Right hindlimb (tissue), 1 donor: ENCODE results near the gene MICOS13.

Experiments
- DNase-seq: peaks from one replicate; pipeline ENCODE4 v3.0.0-alpha.2; 2018

The MICOS13 gene

GRCh38 chr19:5665781-5666513 lies 14.4 kb downstream of the MICOS13 start:
- DNase-seq = no peak

DNA sequence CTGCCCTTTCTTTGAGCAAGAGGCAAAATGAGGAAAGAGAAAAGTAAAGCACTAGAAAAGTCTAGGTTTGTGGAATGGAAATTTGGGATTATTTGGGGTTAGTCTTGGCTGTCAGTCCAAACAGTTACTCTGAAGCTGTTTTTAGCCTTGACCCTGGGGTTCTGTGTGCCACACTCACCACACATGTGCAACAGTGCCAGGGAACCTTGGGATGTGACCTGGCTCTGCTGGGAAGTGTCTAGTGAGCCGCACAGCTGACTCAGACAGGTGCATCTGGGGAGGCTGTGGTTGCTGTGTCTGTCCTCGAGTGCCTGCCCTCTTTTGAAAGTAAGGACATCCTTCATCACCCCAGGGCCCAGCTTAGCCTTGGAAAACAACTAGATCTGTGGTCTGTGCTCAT lies 15.8 kb downstream of the MICOS13 start:
- no peak for DNase-seq

DNA sequence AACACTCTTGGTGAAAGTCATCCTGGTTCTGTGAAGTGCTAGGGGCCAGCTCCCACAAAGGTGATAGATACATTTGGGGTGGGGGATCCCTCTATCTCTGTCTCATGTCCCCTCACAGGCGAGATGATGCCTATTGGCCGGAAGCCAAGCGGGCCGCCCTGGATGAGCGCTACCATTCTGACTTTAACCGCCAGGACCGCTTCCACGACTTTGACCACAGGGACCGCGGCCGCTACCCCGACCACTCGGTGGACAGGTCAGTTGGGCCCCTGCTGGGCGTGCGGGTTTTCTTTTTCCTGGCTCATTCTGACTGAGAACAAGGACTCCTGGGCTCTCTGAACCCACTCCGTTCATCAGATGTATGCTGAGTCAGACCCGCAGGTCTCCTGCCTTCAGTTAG lies 16.4 kb downstream of the MICOS13 start:
- DNase-seq = no peak

DNA sequence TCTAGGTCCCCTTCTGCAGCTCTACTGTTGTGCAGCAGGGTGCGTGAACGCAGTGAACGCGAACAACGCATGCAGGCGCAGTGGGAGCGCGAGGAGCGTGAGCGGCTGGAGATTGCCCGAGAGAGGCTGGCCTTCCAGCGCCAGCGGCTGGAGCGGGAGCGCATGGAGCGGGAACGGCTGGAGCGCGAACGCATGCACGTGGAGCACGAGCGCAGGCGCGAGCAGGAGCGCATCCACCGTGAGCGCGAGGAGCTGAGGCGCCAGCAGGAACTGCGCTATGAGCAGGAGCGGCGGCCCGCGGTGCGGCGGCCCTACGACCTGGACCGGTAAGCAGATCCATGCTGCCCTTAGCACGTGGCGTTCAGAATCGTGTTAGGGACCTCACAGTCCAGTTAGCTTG lies 18.8 kb downstream of the MICOS13 start:
- no peak for DNase-seq

DNA sequence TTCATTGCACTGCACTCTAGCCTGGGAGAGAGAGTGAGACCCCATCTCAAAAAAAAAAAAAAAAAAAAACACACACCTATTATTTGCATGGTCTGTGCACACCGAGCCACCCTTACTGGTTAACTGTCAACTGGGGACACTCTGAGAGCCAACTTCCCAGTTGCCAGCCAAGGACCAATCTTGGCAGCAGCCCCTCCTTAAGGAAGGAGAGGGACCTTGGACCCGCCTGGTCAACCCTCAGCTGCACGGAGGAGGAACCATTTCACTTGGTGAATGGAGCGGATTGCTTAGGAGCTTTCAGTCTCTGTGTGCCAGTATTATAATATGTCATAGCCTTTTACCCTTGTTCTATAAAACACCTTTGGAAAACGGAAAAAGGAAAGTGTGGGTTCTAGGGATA lies 24.9 kb downstream of the MICOS13 start:
- DNase-seq = no peak

DNA sequence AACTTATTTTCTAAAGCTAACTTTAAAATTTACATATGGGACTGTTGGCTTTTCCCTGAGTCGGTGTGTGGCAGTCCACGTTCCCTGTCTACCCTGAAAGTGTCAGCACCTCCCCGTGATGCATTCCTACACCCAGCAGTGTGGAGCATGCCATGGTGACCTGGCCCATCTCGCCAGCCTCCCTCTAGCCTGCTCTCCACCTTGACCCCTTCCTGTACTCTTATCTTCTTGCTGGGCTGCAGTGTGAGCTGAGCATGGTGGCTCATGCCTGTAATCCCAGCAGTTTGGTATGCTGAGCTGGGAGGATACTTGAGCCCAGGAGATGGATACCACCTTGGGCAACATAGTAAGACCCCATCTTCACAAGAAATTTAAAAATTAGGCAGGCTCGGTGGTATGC lies 25.4 kb downstream of the MICOS13 start:
- DNase-seq = no peak

- no peak for DNase-seq
These were observed 28.1 kb downstream of the MICOS13 start for GRCh38 chr19:5652261-5652660.

GRCh38 chr19:5651361-5651760 lies 29.0 kb downstream of the MICOS13 start:
- no peak for DNase-seq

DNA sequence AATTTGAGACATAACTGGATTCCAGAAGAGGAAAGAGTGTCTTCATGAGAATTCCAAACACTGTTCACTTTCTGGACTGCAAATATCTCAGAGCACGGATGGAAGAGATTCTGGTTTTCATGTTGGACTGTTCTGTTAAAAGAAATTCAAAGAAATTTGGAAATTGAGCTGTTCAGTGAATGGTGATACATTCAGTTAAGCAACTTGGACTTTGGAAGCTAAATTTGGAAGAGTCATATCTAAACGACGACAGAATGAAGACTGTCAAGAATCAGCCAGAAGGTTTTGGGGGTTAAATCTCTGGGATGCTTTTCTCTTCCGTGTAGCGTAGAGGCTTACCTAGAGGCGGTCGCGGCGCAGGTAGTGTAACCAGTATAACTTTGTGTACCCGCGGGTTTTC lies 31.9 kb downstream of the MICOS13 start:
- DNase-seq = no peak

DNA sequence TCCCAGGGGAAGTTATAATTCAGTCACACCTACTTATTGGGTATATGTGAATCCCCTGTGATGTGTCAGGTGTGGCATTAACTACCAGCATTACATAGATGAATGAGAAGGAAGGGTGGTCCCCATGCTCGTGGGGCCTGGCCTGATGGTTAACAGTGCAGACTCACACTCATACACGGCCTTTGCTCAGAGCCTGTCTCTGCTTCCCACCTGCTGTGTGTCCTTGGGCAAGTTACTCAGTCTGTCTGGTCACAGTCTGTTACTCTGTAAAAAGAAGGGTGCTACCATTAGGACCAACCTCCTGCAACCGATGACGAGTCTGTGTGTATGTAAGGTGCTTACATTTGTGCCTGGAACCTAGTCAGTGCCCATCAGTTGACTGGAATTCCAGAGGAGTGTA lies 33.6 kb downstream of the MICOS13 start:
- DNase-seq = no peak

DNA sequence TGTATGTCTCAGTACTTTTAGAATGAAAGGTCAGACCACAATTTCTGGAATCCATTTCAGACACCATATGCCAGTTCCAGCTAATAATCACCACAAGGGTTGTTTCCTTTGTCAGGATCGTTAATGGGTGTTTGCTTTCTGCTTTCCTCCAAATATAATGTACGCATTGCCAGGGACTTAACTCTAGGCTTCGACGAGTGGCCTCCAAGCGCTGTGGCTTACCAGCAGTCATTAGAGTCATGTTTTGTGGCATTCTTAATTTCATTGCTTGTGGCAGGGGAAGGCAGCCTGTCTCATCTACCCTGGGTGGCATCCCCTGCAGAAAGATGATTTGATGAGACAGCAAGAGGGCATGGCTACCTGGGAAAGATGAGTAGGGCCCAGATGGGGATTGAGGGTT lies 34.9 kb downstream of the MICOS13 start:
- DNase-seq = no peak

GRCh38 chr19:5644037-5644436 lies 36.3 kb downstream of the MICOS13 start:
- no peak for DNase-seq

- DNase-seq = no peak
These were observed 37.3 kb downstream of the MICOS13 start for GRCh38 chr19:5643060-5643459.

DNA sequence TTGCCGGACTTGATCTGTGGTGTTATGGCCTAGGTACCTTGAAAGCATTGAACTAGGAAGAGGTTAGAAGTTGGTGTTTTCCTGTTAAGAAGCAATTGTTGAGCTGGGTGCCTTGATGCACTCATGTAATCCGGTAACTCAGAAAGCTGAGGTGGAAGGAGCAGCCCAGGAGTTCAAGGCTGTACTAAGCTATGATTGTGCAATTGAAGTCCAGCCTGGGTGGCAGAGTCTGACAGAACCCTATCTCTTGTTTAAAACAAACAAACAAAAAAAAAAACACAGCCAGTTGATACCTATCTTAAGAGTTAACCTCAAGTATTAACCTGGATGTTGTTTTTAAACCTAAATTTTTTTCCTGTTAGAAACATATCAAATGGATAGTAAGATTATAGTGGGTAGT lies 38.1 kb downstream of the MICOS13 start:
- DNase-seq = no peak

- DNase-seq = no peak
These were observed 39.1 kb downstream of the MICOS13 start for GRCh38 chr19:5641171-5641570.

DNA sequence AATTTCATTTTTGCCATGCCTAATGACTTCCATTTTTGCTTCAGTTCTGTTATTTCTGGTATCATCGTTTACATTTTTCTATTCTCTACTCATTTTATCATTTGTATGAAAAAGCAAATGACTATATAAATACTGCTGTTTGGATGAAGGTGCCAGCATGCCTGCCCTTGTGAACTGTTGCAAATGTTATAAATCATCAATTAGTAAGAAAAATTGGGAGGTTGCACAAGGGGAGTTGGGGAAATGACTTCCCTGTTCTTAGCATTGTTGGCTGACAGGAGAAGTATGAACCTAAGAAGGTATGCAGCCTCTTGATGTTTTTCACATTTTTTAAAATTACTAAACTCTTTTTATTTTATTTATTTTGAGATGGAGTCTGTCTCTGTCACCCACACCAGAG lies 42.3 kb downstream of the MICOS13 start:
- DNase-seq = no peak

DNA sequence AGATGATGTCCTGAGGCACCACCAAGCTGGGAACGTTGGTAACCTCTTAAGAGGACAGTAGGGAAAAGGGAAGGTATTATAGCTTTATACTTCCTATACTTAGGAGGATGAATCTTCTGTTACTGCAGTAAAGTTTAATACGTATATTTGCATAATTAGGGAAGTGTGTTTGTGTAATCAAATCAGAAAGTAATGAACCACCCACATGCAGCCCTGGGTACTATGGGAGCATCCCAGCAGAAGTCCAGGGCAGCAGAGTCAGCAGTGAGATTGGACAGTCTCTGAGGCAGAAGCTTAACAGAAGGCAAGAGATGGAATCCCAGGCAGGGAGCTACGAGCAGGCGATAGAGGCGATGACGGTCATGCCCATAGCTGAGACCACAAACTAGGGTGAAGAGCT lies 44.9 kb downstream of the MICOS13 start:
- no peak for DNase-seq

GRCh38 chr19:5632657-5633056 lies 47.7 kb downstream of the MICOS13 start:
- no peak for DNase-seq

GRCh38 chr19:5632241-5632612 lies 48.1 kb downstream of the MICOS13 start:
- no peak for DNase-seq

DNA sequence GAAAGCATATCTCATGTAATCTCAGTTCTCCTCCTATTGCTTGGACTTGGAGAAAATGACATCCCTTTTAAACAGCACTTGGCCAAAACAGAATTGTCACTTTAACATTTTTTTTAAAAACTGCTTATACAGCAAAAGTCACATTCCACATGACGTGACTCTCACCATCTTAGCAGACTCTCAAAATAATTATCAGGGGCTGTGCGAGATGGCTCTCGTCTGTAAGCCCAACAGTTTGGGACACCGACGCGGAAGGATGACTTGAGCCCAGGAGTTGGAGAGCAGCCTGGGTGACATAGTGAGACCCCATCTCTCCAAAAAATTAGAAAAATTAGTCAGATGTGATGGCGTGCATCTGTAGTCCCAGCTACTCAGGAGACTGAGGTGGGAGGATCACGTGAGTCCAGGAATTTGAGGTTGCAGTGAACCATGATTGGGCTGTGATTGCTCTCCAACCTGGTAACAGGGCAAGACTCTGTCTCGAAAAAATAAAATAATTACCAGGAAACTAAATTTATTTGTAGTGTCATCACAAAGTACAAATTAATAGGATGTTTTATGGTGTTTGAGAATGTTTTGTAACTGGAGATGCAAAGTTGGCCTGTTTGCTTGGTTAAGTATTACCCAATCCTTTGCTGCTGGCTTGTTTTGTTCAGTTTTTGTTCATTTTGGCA lies 48.6 kb downstream of the MICOS13 start:
- no peak for DNase-seq

GRCh38 chr19:5628919-5629481 lies 51.3 kb downstream of the MICOS13 start:
- DNase-seq = no peak

GRCh38 chr19:5628461-5628860 lies 51.9 kb downstream of the MICOS13 start:
- DNase-seq = no peak
